DMS79 treated with DMSO at 0.1 percent for 48 hours (cell line): ENCODE measurements around the gene NT5C1B.
"Not testable (repeated sequence)": the region's sequence is repeated elsewhere in the genome, so short reads cannot be mapped to it uniquely, and the experiment has no call there.

ENCODE experiments used
- DNase-seq: peaks from one replicate; lab custom pipeline; 2025; lab: John Stamatoyannopoulos, UW

The NT5C1B gene

DNA sequence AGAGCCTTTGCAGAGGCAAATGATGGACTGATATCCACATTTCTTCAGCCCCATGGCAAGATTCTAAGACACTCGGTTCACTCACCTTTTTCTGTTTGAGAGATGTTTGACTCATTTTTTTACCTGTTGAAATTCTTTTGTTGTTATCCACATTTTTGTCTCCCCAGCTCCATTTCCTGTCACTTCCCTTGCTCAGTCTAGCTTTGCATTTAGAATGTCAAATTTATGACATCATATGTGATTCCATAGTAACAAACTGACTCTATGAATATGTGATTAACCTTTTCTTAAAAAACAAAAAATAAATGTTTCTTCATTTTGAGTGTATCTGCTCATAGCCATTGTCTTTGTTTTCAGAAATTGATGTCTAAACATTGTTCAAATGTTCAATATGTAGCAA lies at the start of gene NT5C1B:
Gene NT5C1B (minus strand): TSS at position 216 of the 400 bp plus-strand sequence. CDS start 101 bp downstream, at position 115.
- DNase-seq, result no peak

DNA sequence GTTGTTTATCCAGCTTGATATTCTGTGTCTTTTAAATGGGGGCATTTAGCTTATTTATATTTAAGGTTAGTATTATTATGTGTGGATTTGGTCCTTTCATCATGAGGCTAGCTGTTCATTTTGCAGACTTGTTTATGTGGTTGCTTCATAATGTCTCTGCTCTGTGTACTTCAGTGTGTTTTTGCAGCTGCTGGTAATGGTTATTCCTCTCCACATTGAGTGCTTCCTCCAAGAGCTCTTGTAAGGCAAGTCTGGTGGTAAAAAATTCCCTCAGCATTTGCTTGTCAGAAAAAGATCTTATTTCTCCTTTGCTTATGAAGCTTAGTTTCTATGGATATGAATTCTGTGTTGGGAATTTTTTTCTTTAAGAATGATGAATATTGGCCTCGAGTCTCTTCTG lies 47.8 kb upstream of the NT5C1B start:
- no peak for DNase-seq

DNA sequence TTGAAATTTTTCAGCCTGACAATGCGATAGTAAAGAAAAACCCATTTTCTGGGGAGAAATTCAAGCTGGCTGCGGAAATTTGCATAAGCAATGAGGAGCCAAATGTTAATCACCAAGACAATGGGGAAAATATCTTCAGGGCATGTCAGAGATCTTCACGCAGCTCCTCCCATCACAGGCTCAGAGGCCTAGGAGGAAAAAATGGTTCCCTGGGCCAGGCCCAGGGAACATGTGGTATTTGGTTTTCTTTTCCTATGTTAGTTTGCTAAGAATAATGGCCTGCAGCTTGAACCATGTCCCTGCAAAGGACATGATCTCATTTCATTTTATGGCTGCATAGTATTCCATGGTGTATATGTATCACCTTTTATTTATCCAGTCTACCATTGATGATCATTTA lies 43.3 kb upstream of the NT5C1B start:
- not testable (repeated sequence) for DNase-seq

DNA sequence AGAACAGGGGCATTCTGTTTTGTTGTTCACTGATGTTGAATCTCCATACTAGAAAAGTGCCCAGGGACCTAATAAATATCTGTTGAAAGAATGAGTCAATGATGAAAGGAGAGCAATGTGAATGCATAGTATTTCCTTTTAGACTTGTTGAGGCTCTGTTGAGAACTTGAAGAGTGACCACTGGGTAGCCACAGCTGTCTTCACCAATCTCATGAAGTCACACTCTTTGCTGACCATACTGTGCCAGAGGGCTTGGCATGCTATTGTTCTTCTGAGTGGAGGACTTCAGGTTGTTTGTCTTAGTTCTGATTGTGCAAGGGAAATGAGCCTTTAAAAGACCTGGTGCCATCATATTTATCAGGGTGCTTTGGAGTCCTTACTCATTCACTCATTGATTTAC lies 41.6 kb upstream of the NT5C1B start:
- no peak for DNase-seq

DNA sequence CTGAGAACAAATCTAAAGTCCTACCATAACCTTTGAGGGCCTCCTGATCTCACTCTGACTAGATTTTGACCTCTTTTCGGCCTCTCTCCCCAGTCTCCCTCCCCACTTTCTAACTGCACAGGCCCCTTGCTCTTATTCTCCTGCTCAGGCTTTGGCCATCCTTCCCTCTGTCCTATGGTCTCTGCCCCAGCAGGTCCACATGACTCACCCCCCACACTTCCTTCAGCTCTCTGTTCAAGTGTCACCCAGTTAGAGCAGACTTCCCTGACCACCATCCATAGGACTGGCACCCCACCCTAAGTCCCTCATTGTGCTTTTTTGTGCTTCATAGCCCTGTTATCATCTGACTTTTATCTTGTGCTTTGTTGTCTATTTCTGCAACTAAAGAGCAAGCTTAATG lies 41.2 kb upstream of the NT5C1B start:
- DNase-seq, result no peak

DNA sequence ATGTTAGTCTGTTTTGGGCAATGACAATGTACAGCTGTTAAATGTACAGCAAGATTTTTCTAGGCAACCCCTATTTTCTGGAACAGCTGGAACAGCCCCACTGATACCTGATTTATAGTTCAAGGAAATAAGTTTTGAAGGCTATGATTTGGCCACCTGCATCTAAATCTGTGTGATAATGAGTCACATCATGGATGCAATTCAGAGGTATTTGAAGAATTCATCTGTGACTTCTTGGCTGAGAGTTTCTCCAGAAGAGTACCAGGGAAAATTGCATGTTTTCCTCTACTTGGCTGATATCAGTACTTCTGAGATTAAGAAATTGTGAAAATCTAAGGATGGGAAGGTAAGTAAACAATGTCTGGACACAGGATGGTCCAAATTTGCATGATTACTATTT lies 40.7 kb upstream of the NT5C1B start:
- DNase-seq, result no peak

DNA sequence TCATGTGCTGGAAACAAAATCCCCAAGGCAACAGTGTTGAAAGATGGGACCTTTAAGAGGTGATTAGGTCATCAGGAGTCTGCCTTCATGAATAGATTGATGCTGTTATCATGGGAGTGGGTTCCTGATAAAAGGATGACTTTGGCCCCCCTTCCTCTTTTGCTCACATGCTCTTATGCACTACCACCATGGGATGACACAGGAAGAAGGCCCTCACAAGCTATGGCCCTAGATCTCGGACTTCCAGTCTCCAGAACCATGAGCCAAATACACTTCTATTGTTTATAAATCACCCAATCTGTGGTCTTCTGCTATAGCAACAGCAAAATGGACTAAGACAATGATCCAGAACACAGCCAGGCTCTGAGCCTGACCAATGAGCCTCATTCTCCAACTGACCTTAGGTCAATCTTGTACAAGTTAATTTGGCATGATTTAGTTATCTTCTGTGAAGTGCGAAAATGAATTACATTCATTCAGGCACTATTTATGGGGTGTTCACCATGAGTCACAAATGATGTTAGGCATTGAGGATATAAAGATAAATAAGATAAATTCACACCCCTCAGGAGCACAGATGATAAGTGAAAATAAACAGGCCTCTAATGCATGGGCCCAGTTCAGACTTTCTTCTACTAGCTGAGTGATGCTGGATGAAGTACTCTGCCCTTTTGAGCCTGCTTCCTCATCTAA lies 37.7 kb upstream of the NT5C1B start:
- no peak for DNase-seq

DNA sequence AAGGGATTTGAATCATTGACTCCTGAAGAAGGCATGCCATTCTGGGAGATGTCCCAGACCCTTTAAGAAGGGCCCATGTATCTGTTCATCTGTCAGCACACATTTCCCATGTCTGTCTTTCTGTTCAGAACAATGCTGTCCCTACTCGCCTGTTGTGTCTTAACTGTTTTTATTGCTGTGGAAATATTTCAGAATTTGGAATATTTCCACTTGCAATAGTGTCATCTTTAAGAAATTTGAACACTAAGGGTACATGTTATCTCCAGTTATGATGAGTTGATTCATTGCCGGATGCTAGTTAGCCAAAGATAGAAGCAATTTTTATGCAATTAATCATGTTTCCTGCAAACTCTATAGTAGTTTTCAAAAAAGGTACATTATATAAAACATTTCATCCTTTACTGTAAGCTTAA lies 36.9 kb upstream of the NT5C1B start:
- DNase-seq, result no peak

DNA sequence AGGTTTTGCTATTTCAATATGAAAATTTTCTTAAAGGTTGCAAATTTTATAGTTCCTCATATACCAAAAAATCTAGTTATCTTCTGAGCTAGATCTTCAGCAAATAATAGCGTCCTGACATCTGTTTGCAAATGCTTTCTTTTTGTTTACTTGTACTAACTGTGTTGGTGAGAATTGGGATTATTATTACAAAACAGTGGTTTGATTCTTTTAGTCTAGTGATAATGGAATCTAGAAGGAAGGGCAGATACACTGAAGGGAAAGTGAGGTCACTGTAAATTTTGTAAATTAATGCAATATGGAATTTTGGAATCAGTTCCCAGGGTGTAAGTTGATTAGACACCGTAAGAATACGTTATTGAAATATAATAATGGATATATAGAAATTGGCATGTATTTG lies 36.2 kb upstream of the NT5C1B start:
- DNase-seq, result no peak

DNA sequence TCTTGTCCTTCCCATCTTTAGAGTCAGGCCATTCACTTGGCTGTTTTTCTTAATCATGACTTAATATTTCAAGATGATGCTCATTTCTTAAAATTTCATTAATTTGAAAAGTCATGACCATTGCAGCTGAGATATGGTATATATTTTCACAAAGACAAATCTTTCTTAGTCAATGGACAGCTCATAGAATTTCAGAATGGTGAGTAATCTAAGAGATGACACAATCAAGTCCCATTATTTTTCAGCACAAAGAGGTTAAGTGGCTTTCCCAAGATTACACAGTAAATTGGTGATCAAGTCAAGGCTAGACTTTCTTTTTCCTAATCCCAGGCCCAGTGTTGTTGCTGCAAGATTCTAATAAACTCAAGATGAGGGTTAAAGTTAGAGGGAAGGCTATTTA lies 34.4 kb upstream of the NT5C1B start:
- DNase-seq, result no peak

DNA sequence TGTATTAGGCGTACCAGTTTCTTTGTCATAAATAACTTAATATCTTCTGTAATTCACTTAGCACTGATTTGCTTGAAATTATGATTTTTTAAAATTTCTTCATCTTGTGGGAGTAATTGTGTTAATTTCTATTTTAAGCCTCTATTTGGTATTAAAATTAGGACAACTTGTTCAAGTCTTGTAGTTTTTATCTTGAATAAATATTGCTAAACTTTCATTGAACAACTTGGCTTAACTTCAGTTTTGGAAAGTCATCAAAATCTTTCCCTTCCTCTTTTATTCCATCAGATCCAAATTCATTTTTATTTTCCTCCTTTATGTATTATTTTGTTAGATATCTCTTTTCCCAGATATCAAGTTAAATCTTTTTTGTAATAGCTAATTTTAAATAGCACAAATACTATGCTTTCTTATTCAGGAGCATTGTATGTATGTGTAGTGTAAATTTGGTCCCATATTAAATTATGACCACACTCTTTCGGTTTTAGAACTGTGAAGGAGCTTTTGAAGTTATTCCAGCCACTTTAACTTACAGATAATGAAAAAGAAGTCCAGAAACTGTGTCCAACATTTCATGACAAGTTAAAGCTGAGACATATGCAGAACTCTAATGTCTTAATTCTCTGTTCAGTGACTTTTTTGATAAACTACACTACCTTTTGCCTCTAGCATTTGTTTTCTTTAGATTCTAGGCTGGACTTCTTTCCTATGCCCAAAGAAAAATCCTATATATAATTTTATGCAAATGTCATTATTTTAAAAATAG lies 31.7 kb upstream of the NT5C1B start:
- no peak for DNase-seq

DNA sequence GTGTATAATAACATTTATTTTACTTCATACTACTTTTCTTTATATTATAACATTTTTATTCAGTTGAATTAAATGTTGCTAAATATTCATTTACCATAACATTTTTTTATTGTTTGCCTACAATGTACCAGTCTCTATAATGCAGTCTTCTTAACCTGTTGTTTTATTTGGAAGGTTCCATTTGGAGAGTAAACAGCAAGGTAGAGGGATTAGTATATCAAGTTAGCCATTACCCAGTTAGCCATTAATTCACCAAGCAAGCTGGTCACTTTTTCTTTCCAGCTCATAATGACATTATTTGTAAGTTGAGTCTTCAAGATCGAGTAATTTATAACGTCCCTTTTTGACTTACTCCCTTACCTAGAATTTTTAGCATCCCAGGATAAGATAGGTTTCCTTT lies 29.7 kb upstream of the NT5C1B start:
- no peak for DNase-seq

DNA sequence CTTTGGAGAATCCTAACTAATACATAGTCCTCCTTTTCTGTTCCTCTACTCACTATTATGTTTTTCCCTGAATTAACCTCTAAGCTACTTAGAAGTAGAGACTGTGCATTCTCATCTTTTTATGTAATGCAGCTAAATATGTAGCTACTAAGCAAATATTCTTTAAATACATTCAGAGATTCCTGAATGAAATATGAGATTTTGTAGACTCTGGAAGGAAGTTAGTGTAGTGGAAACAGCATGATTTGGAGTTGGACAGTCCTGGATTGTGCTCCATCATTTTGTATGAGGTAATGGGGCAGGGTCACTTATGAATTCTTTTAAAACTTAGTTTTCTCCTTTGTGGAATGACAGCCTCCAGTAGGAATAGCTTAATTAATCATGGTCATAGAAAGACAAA lies 24.7 kb upstream of the NT5C1B start:
- DNase-seq, result no peak

DNA sequence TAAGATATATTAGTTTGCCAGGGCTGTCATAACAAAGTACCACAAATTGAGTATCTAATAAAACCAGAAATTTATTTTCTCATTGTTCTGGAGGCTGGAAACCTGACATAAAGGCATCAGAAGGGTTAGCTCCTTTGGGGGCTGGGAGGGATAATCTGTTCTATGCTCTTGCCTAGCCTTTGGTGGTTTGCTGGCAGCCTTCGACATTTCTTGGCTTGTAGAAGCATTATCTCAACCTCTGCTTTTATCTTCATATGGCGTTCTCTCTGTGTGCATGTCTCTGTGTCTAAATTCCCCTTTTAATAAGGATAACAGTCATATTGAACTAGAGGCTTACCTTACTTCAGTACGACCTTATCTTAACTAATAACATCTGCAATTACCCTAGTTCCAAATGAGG lies 22.8 kb upstream of the NT5C1B start:
- no peak for DNase-seq

DNA sequence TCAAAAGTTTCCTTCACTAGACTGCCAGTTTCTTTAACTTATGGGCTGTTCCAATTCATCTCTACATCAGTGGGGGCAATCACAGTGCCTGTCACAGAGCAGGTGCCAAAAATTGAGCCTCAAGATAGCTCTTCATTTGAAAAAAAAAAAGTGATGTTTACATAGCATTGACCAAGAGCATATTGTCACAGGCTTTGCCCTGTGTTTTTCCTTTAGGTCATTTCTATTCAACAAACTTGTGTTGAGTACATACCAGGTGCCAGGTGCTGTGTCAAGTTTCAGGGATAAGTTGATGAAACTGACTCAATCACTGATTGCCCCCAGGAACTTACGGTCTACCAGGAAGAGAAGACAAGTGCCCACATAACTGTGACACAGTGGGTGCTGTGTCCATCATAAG lies 22.2 kb upstream of the NT5C1B start:
- DNase-seq, result no peak

DNA sequence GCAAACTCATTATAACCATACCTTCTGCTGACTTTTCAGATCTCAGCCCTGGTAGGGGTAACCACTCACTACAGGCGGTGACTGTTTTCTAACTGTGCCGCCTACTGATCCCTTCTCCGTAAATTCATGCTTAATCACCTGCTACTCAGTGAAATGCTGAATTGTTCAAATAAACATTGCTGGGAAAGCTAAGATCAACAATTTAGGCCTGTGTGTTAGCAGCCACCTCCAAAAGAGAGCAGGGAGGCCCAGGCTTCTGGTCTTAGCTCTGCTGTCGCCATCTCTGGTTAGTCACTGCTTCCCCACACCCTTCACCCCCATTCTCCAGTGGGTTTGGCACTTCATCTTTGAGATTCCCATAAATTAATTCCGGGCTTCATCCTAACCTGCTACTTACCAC lies 21.8 kb upstream of the NT5C1B start:
- DNase-seq, result no peak

DNA sequence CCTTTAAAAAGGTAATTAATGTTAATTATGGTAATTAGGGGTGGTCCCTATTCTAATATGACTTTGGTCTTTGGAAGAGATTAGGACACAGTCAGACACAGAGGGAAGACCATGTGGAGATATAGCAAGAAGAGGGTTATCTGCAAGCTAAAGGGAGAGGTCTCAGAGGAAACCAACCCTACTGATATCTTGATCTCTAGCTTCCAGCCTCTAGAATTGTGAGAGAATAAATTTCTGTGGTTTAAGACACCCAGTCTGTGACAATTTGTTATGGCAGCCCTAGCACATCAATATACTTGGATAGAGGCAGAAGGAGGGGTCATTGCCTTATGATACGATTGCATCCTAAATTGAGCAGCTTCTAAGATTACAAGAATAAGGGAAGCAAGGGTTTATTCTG lies 21.3 kb upstream of the NT5C1B start:
- no peak for DNase-seq

DNA sequence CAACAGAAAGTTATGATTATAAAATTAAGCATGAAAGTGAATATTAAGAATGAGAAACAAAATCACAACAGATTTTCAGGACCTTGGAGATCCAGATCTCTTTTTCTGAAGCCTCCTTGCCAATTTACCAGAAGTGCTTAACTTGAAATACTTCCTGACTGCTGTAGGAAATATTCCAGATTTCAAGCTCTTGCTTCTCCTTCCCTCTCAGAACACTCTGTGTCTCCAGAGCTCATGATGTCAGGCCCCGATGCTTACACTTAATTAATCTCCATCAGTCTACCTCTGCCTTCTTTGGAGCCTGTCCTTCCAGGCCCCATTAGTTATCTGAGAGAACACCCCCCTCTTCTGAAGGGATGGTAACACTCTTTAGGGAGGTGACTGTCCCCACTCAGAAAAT lies 20.7 kb upstream of the NT5C1B start:
- no peak for DNase-seq

DNA sequence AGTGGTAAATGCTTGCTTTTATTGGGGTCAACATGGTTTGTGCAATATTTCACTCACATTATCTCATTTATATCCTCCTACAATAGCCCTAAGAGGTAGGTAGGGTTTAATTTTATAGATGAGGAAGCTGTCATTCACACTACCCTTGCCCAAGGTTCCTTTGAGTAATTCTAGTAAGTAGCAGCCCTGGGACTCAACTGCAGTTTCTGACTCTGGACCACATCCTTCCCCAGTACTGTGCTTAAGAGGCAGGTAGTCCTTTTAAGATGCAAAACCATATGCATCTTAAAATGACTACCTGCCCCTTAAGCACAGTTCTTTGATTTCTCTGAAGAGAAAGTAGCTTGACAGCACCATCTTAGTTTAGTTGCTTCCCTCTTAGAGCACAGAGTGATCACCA lies 15.7 kb upstream of the NT5C1B start:
- DNase-seq, result no peak

DNA sequence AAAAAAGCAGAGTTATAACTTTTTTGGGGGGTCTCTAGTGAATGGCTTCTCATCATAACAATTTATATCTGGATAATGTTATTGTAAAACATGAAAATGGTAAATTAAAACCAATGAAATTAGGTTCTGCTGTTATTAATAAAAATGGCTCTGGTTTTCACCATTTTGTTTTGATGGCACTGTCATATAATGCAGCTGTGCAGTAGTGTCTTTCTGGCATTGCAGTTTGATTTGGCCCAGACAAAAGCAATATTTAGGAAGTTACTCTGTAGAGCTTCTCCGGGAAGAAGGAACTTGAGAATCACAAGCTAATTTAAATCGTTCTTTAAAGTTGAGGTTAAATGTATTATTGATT lies 15.1 kb upstream of the NT5C1B start:
- no peak for DNase-seq

DNA sequence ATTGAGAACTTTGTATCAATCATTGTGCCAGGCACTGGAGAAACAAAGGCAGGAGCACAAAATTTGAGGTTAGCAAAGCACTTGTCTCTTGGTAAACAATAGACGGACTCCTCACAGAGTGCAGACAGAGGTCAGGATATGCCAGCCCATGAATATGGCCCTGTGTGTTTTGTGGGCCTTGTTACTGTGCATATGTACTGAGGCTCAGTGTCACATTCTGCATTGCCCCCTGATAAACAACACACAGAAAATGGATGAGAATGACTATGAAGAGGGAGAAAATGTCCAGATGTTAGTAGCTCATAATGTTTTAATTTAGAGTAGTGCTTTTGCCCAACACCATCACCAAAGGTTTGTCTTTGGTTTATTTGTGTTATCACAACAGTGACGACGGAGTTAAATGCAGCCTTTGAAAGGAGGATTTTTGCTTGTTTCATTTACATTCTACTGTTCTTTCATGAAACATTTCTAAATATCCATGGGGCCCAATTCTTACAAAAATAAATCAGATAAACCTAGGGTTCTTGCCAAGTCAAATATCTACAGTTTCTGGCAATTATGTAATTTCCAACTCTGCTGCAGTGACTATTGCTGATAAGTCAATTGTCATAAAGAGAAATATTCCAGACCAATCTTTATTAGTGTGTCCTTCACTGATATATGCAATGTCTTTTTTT lies 14.6 kb upstream of the NT5C1B start:
- no peak for DNase-seq

DNA sequence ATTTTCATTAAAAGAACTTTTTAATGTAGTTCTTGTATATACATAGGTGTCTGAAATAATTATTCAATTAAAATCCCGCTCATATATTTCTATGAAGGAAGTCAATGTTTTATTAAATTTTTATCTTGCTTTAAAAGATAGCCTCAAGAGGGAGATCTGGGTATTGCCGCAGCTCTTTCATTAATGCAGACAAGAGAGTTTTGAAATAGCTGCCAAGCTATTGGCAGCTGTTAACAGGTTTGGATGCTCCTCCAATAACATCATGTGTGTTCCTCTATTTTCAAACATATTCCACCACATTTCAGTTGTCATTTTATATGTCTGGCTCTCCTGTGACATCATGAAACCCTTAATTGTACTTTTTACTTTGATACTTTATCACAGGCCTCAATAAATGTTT lies 12.9 kb upstream of the NT5C1B start:
- DNase-seq, result no peak

DNA sequence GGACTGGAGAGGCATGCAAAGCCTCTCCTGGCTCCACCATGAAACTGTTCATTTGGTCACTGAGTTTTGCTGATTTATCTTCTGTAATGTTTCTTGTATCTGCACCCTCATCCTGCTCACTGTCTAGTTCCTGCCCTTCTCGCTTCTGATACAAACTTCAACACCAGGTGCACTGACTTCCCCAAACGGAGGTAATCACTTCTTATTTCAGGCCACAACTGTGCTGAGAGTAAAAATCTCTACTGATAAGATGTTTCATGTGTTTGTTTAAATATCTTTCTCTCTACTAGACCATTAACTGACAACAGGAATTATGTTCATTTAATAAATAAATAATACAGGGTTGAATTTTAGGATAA lies 10.9 kb upstream of the NT5C1B start:
- no peak for DNase-seq
